Muscle of leg (tissue), 11 donors: ENCODE results near the gene RALGAPA2. TPM values are rescaled to one million over a fixed set of nuclear protein-coding genes. Genes with fewer than 3 reads are reported as not detected.
A peak's percentile ranks its signal among the peaks of the same experiment; 100 is the strongest.

Source experiments
- DNase-seq: peaks from one replicate; pipeline ENCODE4 v3.0.0; 2013
- H3K27ac ChIP-seq: one replicate; pipeline ENCODE4 v1.5.1; 2013; ENCODE audit warnings: mild to moderate bottlenecking, low read length, control low read depth
- H3K27me3 ChIP-seq: one replicate; pipeline ENCODE4 v1.6.1; 2013; ENCODE audit warnings: low read length; ENCODE audit not compliant: control insufficient read depth, insufficient read depth
- H3K36me3 ChIP-seq: one replicate; pipeline ENCODE4 v1.6.1; 2013; ENCODE audit warnings: low read length; ENCODE audit not compliant: control insufficient read depth, insufficient read depth
- H3K4me1 ChIP-seq: one replicate; pipeline ENCODE4 v1.6.1; 2013; ENCODE audit warnings: low read length; ENCODE audit not compliant: control insufficient read depth, insufficient read depth
- H3K4me3 ChIP-seq: one replicate; pipeline ENCODE4 v1.5.1; 2013; ENCODE audit warnings: low read length, control low read depth
- H3K9me3 ChIP-seq: replicated peaks from 2 replicates; pipeline ENCODE4 v1.6.1; 2013; ENCODE audit warnings: low read depth, low read length; ENCODE audit not compliant: control insufficient read depth
- WGBS: methylation state at CpG from one replicate; pipeline ENCODE4 v1.1.5; 2013; ENCODE audit warnings: missing lambda C conversion rate; ENCODE audit not compliant: insufficient coverage; 5-methylcytosine and 5-hydroxymethylcytosine counted together
- polyA plus RNA-seq, 8 donors: library from polyadenylated mRNA; unstranded; fragments of 120-200 nt; gene quantifications; one replicate each; pipeline versions ENCODE4 v1.2.1 to v1.2.3, GENCODE V29; 2013; ENCODE audit warnings: inconsistent platforms in 1 of 8, low replicate concordance in 1 of 8; ENCODE audit not compliant: insufficient read length in 8 of 8, insufficient read depth in 1 of 8
- total RNA-seq: library from RNA; stranded (reverse); fragments of 120-200 nt; gene quantifications from one replicate; pipeline ENCODE4 v1.2.4, GENCODE V29; 2013

RALGAPA2 gene
- total and polyA plus RNA-seq, 9 donors, result 6.0 to 10.6 (median 8.3) TPM

DNA sequence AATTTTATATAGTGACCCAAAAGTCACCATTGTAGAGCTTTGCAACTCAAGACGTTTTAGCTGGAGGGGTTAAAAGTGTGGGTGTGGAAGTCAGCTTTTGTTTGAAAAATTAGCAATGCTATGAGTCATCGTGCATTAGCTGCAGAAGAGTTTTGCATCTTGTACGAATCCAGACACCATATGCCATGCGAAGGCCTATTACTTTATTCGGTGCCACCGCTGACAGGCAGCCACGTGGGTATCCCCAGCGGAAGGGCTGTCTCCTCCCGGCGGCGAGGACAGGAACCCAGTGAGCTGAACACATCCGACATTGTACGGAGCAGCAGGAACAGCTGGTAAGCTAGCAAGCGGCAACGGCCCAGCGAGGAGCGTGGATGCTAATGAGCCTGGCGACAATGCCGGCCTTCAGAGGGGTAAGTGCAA is 260.2 kb downstream of the RALGAPA2 start:
- Histone ChIP-seq H3K9me3 (no peaks in the 10 kb centered on the region), H3K27ac (no peak overlapping the region), H3K36me3 (no peaks in the 10 kb centered on the region), H3K4me1 (peaks cover 11% of the 10 kb centered on the region), H3K27me3 (no peaks in the 10 kb centered on the region), H3K4me3 (no peak overlapping the region)
- DNase-seq, result peak; percentile 80
- 8% methylated on average over 18 of the region's 19 CpGs for WGBS

DNA sequence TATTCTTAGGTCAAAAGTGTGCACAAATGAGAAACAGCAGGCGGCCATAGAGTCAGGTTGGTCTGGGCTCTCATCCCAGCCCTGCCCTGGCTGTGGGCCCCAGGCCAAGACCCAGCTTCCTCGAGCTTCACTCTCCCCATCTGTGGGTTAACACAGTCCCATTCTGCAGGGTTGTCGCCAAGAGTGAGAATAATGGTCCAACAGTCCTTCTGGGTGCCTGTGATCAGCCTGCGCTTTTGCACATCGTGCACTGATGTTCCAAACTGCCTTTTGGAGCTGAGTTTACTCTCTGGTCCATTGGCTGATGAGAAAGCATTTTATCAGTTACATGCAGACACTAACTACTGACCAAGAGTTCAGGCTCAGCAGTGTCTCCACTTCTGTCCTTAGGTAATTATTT is 261.9 kb downstream of the RALGAPA2 start:
- Histone ChIP-seq H3K9me3 (no peaks in the 10 kb centered on the region), H3K27ac (no peak overlapping the region), H3K4me1 (peaks cover 11% of the 10 kb centered on the region), H3K27me3 (no peaks in the 10 kb centered on the region), H3K36me3 (no peaks in the 10 kb centered on the region), H3K4me3 (no peak overlapping the region)
- WGBS, result 40% methylated on average over 5 of the region's 5 CpGs
- peak; percentile 43 for DNase-seq

DNA sequence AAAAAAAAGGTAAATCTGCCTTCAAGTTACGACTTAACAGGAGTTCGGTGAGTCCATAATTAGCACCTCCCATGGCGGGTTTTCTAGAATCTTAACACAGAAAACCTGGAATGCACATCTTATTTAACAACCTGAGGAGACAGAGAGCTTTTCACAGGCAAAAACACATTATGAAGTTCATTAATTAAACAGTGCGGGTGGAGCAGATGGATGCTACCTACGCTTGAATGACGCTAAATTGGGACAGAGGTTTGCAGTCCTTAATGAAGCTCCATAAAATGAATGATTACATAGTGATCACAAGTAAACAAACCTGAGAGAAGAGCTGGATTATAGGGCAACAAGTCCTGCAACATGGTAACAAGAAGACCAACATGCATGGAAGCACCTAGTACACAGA is 263.6 kb downstream of the RALGAPA2 start:
- H3K4me1 ChIP-seq, result peaks cover 11% of the 10 kb centered on the region
- 88% methylated on average over 3 of the region's 6 CpGs for WGBS
- no peaks in the 10 kb centered on the region for H3K9me3 ChIP-seq
- no peak overlapping the region for H3K4me3 ChIP-seq
- no peak overlapping the region for H3K27ac ChIP-seq
- no peaks in the 10 kb centered on the region for H3K27me3 ChIP-seq
- DNase-seq, result no peak
- H3K36me3 ChIP-seq, result no peaks in the 10 kb centered on the region

DNA sequence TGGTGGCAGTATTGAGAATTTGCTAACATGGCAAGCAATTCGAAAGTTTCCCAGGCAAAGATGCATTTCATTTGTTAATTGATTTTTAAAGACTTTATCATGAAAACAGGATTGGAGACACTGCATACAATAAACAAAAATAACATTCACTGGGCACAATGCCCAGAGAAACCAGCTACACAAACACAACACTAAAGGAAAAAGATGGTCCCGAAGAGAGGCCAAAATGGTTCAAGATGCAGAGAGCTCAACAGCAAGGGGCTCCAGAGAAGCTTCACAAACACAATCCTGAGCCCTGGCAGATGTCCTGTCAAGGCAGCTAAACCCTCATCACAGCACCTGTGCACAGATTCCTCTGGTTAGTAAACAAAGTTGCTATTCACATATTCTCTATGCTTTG is 265.2 kb downstream of the RALGAPA2 start:
- Histone ChIP-seq H3K9me3 (no peaks in the 10 kb centered on the region), H3K4me3 (no peak overlapping the region), H3K27ac (no peak overlapping the region), H3K4me1 (peaks cover 4% of the 10 kb centered on the region), H3K27me3 (no peaks in the 10 kb centered on the region), H3K36me3 (no peaks in the 10 kb centered on the region)
- peak; percentile 12 for DNase-seq
- WGBS, result no CpG with 5 or more reads among the region's 2 CpGs

DNA sequence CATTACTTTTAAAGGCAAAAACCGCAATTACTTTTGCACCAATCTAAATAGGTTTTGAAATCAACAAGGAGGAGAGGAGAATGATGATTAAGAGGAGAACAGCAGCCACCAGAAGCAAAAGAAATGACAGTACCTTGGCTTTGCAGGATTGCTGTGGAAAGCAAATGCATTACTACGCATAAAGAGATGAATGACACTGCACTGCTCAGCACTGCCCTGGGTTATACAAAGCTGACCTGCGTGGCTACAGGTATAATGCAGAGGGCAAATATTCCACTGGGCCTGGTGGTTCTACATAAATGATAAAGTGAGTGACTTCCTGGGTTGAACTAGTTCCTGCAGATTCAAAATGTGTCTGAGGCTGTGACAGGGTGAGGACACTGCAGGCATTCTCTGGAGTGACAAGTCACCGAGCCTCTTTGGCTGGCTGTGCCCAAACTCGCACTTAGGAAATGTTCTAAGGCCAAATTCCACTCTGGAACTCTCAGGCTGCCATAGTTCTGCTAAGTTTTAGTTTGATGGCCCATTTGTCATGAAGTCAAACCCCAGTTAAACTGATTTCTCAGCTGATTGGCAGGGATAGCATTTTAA is 265.9 kb downstream of the RALGAPA2 start:
- Histone ChIP-seq H3K36me3 (no peaks in the 10 kb centered on the region), H3K4me1 (peaks cover 3% of the 10 kb centered on the region), H3K27me3 (no peaks in the 10 kb centered on the region), H3K27ac (no peak overlapping the region), H3K9me3 (no peaks in the 10 kb centered on the region), H3K4me3 (no peak overlapping the region)
- DNase-seq, result no peak
- 92% methylated on average over 4 of the region's 5 CpGs for WGBS

DNA sequence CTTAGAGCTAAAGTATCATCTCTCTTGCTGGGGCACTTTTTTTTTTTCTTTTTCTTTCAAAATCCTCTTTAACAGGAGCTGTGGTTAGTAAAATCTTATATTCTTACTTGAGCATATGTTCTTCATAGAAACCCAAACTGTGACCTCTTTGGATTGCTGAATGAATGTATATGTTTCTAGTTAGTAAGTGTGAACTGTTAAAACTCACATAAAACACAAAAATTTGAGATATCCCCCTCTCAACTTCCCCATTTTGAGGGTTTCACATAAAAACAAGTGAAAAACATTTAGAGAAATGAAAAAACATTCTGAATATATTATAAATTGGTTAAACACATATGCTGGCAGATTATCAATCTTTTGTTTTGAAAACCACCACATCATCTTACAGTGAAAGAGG is 266.4 kb downstream of the RALGAPA2 start:
- Histone ChIP-seq H3K27ac (no peak overlapping the region), H3K4me1 (peaks cover 3% of the 10 kb centered on the region), H3K4me3 (no peak overlapping the region), H3K27me3 (no peaks in the 10 kb centered on the region), H3K9me3 (no peaks in the 10 kb centered on the region), H3K36me3 (no peaks in the 10 kb centered on the region)
- no peak for DNase-seq

DNA sequence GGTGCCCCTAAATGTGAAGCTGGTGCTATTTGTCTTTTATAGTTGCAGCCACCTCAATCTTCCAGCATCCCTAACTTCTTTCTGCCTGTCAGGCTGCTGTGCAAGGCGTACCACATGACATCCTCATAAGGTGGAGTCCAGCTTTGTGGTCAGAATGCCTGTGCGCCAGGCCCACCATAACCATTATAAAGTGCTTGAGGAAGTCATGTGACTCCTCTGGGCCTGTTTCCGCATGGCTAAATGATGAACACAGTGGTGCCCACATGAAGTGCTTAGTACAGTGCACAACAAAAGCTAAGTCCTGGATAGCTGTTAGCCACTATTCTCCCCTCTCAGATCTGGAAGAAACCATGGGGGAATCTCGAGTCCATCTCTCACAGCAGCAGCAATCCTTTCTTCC is 268.9 kb downstream of the RALGAPA2 start:
- no peaks in the 10 kb centered on the region for H3K27me3 ChIP-seq
- 74% methylated on average over 3 of the region's 4 CpGs for WGBS
- H3K36me3 ChIP-seq, result no peaks in the 10 kb centered on the region
- H3K27ac ChIP-seq, result no peak overlapping the region
- H3K9me3 ChIP-seq, result no peaks in the 10 kb centered on the region
- DNase-seq, result no peak
- H3K4me3 ChIP-seq, result no peak overlapping the region
- no peaks in the 10 kb centered on the region for H3K4me1 ChIP-seq

DNA sequence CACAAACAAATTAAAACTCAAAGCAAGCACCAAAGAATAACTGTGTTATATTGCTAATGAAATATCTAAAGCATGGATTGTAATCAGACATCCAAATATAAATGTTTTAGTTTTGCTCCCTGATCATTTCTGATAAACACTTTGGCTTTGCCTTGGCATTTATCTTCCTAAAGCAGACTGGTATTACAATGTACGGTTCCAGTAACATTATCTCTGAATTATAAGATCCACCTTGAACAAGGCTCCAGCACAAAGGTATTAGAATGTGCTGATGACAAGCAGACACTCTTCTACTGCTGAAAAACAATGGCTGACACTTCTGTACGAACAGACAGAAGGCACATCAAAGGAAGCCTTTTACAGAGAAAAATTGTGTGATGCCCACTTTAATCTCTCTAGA is 270.0 kb downstream of the RALGAPA2 start:
- DNase-seq, result no peak
- Histone ChIP-seq H3K4me1 (no peaks in the 10 kb centered on the region), H3K27me3 (no peaks in the 10 kb centered on the region), H3K27ac (no peak overlapping the region), H3K9me3 (no peaks in the 10 kb centered on the region), H3K4me3 (no peak overlapping the region), H3K36me3 (no peaks in the 10 kb centered on the region)
- WGBS, result 80% methylated on average over 1 of the region's 2 CpGs

DNA sequence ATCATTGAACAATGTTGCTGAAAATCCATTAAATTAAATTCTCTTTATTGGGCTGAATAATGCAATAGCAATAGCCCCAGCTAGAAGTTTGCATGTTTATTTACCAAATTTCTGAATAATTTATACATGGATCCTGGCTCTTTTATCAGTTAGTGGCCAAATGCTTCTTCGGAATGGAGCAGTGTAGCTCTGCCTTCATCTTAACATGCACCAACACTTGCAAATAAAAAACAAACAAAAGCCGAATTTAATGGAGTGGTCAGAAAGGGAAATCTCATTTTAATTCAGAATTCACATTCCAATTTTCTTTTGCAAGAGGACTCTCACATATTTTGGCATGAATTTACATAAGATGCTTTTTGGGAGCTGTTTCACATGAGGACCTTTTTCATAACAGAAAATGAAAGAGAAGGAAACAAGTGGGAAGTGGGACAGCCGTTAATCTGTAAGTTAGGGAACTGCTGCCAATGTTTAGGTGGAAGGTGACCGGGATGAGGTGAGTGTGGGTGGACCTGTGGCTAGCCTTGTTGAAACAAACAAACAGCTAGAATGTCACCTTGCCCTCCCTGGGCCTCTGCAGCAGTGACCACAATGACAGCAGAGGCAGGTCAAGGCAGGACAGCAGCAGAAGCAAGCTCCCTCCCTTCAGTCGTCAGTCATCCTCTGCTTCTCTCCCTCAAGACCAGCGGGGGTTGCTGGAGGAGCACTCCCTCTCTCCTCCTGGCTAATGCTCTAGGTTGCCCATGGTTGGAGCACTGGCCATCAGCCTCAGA is 271.4 kb downstream of the RALGAPA2 start:
- H3K27me3 ChIP-seq, result no peaks in the 10 kb centered on the region
- no peaks in the 10 kb centered on the region for H3K36me3 ChIP-seq
- DNase-seq, result no peak
- no peaks in the 10 kb centered on the region for H3K9me3 ChIP-seq
- H3K4me3 ChIP-seq, result no peak overlapping the region
- 29% methylated on average over 3 of the region's 6 CpGs for WGBS
- H3K27ac ChIP-seq, result no peak overlapping the region
- H3K4me1 ChIP-seq, result no peaks in the 10 kb centered on the region

DNA sequence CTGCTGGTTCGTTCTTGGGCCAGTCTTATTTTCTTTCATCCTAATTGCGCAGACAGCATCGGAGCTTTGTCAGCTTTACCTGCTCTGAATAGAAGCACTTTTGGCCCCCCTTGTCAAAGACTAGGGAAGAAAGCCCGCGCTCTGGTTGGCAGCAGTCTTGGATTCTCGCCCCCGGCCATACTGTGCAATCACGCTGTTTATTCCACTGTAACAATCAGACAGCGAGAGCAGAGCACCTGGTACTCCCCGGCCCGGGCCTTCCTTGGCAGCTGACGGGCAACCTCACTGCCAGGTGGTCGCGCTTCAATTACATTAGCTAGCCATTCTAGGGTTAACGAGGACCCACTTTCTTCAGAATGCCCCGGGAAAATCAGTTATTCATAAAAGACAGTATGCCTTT is 272.0 kb downstream of the RALGAPA2 start:
- no peaks in the 10 kb centered on the region for H3K36me3 ChIP-seq
- no peak overlapping the region for H3K27ac ChIP-seq
- WGBS, result 93% methylated on average over 14 of the region's 16 CpGs
- no peak overlapping the region for H3K4me3 ChIP-seq
- H3K27me3 ChIP-seq, result no peaks in the 10 kb centered on the region
- DNase-seq, result no peak
- no peaks in the 10 kb centered on the region for H3K4me1 ChIP-seq
- no peaks in the 10 kb centered on the region for H3K9me3 ChIP-seq
